ENCODE measurements around the gene PRR16.
A peak's percentile ranks its signal among the peaks of the same experiment; 100 is the strongest.

Gene PRR16

DNA sequence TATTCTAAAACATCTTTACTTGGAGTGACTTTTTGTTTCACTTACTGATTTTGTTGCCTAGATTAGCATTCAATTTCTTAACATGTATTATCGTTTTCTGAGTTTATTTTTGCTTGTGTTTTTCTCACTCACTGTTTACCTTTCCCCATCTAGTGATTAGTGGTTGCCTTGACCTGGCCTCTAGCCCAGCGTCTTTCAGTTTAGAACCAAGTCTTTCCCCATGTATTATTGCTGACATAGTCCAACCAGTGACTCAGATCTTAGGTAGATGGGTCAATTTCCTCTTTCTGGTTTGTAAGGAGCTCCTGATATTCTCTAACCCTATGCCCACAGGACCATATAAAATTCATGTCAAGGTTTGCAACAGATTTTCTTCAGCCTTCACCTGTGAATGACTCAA is 135.5 kb downstream of the PRR16 start:
- DNase-seq = no peak

DNA sequence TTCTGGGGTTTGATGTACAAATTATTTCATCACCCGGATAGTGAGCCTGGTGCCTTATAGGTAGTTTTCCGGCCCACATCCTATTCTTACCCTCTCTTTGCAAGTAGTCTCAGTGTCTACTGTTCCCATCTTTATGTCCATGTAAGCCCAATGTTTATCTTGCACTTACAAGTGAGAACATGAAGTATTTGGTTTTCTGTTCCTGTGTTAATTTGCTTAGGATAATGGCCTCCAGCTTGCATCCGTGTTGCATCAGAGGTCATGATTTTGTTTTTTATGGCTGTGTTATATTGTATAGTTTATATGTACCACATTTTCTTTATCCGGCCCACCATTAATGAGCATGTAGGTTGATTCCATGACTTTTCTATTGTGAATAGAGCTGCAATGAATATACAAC is 136.5 kb downstream of the PRR16 start:
- no peak for DNase-seq

DNA sequence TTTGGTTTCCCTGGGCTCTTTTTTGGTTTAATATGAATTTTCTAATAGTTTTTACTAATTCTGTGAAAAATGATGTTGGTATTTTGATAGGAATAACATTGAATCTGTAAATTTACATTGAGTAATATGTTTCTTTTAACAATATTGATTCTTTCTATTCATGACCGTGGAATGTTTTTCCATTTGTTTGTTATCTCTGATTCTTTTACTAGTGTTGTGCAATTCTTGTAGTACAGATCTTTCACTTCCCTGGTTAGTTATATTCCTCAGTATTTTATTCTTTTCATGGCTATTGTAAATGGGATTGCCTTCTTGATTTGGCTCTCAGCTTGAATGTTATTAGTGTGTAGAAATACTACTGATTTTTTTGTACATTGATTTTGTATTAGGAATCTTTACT is 137.9 kb downstream of the PRR16 start:
- DNase-seq = no peak

DNA sequence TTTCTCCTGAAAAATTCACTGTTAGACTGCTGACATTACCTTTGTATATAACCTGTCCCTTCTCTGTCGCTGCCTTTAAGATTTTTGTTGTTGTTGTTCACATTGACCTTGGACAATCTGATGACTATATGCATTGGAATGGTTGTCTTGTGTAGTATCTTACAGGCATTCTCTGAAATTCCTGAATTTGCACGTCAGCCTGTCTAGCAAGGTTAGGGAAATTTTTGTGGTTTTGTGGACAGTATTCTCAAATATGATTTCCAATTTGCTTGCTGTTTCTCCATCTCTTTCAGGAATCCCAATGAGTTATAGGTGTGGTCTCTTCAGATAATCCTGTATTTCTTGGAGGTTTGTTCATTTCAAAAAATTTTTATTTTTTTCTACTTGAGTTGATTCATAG is 140.8 kb downstream of the PRR16 start:
- DNase-seq = no peak

DNA sequence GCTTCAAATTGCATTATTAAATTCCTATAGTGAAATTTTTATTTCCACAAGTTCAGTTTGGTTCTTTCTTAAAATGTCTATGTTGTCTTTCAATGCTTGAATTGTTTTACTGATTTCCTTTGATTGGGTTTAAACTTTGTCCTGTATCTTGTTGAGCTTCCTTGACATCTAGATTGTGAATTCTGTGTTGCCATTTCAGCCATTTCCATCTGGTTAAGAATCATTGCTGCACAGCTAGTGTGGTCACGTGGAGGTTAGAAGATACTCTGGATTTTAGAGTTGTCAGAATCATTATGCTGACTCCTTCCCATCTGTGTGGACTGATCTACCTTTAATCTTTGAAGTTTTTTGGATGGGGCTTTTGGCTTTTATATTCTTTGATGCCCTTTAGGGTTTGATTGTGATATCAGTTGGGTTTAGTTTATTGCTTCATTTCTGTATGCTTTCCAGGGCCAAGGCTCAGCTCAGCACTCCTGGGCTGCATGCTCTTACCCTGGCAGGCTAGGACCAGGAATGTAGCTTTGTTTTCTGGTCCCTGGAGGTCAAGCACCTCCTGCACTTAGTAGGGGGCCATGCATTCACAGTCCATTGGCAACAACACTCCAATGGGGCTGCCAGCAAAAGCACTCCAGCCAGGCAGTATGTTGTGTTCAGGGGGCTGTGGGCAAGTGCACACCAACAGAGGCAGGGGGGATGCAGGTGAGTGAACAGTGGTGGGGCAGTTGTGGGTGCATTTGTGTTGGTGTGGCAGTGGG is 141.4 kb downstream of the PRR16 start:
- DNase-seq = no peak

DNA sequence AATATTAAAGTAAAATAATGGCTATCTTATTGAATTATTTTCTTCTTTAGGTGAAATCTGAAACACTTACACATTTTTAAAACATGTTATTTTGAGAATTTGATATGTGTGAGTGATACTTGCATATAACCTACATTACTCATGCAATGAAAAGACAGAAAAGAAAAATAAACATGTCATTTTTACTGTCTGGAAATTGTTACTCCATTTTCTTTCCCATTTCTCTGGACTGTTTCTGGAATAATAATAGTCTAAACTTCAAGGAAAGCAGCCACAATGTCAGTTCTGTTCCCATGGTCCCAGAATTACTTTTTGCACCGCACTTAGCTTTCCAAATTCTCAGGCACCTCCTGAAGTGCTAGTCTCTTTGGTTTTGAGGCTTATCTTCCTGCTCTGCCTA is 145.5 kb downstream of the PRR16 start:
- DNase-seq = no peak

DNA sequence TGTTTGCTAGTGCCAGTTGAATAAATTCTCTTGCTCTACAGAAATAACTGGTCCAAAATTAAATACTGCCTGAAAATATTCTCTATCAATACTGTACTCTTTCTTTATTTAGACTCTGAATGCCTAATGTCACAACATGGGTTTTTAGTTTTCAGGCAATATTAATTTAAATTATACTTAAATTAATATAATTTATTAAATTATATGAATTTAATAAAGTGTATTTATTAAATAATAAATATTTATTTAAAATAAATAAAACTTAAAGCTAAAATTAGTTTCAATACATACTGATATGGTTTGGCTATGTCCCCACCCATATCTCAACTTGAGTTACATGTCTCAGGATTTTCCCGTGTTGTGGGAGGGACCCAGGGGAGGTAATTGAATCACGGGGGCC is 146.0 kb downstream of the PRR16 start:
- no peak for DNase-seq

DNA sequence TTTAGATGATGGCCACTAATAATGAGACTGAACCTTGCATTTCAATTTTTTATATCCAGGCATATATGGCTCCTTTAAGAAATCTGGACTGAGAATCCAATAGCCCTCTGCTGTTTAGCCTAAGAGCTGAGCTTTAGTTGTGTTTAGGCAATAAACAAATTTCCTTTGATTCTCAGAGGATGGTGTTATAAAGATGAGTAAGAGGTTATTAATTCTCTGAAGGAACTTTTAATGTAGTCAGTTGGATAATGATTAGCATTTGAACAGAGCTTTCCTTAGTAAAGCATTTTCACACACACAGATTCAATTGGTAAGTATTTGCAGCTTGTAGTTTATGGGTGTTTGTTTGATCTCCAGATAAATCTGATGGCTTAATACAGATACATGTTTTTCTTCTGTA is 149.6 kb downstream of the PRR16 start:
- DNase-seq = no peak

DNA sequence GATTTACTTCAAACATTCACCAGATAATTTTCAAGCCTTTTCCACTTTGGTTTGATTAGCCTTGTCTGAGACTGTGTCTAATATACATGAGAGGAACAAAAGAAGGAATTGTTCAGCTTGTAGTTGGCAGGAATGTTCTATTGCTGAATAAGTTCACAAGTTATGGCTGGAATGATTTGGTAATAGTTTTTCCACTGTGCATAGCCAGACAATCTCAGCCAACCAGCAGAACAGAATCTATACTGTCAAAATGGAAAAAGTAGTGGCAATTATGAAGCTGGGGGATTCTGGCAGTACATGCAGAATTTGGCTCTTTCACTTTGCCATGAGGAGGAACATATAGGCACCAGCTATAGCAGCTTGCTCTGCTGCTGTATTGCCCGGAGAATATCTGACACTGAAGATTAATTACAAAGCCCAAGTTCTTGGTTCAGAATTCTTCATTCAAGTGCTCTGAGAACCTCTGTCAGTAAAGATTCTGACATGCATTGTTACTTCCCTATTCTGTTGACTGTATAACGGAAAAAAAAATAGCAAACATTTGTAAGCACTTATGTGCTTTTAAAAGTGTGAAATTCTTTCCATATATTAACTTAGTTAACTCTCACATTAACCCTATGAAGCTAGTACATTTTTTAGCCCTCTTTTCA is 150.6 kb downstream of the PRR16 start:
- no peak for DNase-seq

DNA sequence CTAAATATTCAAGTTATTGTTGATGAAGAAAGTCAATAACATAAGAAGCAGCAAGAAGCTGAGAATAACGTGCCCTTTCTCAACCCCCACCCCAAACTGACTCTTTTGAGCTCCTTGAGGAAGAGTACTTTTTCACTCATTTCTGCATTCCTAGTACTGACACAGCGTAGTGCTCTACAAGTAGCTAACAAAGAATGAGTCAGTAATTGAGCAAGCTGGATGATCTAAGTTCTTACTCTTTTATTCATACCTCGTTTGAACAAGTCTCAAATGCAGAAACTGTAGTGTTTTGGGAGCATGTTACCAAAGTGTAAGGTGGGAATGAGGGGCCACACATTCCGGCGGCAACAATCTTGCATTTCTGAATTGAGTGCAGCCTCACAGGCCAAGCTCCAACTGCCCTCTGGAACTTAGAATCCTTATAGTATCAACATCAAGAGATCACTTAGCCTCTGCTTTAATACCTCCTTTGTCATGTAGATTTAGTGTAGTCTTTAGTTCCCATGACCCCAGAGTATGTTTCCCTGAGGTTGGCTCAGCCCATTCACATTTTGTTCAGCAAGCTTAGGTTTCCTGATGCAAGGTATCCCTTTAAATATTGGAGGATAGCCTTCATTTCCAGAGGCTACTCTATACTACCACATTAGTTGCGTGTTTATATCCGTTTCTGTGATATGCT is 152.0 kb downstream of the PRR16 start:
- DNase-seq = no peak

DNA sequence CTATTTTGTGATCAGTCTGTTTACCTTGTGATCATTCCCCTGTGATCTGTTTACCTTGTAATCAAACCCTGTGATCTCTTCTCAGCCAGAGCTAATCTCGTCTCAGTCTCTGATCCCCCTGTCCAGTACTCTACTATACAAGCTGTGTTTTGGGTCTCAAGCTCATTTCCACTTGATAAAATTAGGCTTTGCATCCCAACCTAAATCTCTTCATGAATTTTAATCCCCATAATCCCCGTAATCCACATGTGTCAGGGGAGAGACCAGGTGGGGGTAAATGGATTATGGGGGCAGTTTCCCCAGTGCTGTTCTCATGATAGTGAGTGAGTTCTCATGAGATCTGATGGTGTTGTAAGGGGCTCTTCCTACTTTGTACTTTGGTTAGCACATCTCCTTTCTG is 157.2 kb downstream of the PRR16 start:
- DNase-seq = no peak

DNA sequence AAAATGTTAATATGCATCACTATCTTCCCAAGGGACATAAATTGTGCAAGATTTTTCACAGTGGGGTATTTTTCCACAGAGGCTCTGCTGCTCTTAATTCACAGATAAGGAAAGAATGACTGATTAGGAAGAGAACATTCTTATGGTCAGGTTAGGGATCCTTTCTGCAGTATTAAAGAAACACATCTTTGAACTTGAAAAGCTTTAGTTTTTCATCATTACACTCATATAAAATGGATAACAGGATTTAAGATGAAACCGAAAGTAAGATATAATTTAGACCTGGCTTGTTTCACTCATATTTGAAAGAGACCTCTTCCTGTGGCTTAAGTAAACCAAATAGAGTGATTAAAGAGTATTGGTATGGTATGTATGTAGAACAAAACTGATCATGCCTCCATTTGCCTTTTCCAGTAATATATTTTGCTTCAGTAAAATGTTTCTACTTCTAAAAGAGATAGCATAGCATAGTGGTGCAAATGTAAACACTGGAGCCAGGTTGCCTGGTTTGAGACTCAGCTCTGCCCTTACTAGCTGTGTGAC is 160.0 kb downstream of the PRR16 start:
- no peak for DNase-seq

DNA sequence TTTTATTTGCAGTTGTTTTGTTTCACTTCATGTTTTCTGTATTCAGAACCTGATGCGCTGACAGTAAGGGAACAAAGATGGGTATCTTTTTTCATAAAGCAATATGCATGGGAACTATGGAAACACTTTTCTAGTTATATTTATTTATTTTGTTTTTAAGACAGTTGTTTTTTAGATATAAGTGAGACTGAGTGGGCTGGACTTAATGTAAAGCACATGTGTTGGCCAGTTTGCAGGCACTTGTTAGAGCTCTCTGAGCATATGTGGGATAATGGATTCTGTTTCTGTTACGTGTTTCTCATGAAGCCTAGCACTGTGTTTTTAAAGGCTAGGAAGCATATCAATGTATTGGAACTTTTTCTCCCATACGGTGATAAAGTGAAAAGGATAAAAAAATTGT is 164.1 kb downstream of the PRR16 start:
- no peak for DNase-seq

DNA sequence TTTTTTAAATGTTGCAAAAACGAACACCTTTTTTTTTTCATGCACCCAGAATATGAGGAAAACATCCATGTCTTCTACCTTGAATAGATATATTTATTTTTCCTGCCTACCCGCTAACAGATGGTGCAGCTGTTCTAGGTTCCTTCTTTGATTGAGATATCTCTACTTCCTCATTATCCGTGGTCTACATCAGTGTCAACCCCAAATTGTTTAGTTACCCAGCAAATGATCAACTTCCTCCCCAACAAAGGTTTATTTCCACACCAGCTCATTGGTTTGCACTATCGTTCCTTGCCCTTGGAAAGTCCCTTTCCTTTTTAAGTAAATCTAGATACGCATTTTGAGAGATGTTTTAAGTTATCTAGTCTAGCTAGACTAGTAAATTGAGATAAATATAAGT is 166.4 kb downstream of the PRR16 start:
- no peak for DNase-seq

DNA sequence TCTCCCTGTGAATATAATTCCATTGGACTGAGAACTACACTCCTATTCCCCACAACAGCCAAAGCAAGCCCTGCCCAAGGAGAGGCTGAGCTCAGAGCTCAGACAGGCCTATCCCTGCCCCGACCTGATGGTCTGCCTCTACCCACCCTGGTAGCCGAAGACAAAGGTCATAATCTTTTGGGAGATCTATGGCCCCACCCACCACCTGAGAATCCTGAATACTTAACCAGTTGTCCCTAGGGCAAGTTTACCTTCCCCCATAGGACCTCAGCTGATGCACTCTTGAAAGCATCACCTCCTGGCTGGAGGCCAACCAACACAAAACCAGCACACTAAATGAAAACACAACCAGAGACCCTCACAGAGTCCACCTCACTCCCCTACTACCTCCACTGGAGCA is 167.5 kb downstream of the PRR16 start:
- DNase-seq = no peak

DNA sequence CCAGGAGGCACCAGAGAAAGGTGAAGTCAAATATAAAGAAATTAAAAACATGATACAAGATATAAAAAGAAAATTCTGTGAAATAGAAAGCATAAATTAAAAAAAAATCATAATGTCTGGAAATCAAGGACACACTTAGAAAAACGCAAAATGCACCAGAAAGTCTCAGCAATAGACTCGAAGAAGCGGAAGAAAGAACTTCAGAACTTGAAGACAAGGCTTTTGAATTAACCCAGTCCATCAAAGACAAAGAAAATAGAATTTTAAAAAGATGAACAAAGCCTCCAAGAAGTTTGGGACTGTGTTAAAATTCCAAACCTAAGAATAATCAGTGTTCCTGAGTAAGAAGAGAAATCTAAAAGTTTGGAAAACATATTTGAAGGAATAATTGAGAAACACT is 168.3 kb downstream of the PRR16 start:
- DNase-seq = no peak

DNA sequence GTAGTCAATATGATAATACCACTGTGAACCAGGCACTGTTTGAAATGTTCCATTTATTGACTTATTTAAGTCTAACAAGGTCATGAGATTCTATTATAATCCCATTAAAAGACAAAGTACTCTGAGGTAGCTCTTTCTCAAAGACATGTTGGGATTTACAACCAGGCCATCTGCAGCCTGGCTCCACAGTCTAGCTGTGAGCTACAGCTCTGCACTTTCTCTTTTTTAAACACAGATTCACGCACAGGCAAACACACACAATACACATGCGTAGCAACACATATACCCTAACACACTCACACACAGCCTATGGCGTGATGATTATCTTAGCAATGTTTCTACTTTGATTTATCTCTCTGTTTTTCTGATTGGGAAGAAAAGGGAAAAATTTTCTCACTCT is 174.3 kb downstream of the PRR16 start:
- DNase-seq = no peak

DNA sequence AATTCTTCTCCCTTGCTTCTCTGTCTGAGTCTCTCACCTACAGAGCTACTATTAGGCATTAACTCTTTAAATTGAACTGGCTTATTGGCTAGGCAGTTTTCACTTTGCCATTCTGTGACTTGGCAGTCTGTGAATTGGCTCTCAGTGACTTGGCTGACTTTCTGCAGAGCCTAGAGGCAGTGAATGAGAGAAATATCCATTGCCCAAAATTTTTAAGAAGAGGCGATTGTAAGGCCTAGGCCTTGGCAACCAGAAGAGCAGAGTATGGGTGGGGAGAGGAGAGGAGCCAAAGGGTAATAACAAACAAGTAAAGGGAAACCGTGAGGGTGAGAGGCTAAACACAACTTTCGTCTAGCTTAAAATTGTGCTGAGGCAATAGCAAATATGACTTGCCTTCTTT is 176.7 kb downstream of the PRR16 start:
- no peak for DNase-seq

DNA sequence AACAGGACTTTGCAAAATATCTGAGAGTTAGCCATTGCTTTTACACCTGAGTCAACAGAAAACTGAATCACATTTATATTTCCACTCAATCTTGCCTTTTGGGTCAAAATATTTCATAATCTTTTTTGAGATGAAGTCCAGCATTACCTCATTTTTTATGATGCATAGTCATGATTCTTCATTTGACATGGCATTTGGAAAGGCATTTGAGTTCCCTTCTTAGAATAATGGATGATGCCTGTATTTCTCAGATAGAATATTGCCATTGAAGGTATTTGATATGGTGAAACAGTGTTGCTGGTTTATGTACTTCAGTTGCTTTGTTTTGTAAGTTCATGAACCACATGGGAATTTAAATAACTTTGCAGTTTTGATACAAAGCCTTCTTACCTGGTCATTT is 180.4 kb downstream of the PRR16 start:
- no peak for DNase-seq

DNA sequence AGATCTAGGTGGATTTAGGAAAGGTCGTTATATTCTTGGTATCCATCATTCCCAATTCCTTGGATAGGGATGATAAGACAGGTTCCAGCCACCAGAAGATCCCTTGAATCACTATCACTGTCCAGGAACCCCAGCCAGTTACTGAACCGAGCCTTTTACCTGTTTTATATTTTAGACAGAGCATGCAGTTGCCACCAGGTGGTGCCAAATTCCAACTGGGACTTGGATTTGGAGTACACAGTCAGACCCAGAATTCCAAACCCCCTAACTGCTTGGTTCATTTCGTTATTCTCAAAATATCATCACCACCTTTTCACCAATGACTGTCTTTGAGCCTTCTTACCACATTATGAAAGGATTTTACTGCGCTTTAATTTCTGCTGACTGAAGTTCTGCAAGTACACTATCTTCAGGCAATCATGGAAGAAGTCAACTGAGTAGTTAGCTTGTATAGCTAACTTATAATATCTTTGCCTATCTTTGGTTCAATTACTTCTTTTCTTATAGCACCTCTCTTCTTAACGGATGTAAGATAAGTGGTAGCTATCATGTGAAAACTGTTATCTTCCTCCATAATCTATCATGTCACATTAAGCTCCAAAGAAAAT is 191.8 kb downstream of the PRR16 start:
- DNase-seq = peak; percentile 7

DNA sequence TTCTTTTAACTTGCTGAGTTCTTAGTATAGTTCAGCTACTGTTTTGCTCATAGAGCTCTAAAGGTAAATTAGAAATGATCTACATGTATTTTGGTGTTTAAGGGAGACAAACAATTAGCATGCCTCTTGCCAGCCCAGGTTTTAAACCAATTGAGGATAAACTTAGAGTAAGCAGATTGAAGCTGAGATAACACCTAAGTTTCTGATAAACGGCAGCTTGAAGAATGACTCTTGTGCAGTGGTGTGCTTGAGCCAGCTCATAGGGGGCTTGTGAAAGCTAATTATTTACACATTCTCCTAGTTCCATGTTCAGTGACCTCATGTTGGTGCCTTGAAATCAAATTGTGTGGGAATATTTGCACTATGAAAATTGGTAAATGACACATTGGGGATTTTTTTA is 193.0 kb downstream of the PRR16 start:
- DNase-seq = no peak

DNA sequence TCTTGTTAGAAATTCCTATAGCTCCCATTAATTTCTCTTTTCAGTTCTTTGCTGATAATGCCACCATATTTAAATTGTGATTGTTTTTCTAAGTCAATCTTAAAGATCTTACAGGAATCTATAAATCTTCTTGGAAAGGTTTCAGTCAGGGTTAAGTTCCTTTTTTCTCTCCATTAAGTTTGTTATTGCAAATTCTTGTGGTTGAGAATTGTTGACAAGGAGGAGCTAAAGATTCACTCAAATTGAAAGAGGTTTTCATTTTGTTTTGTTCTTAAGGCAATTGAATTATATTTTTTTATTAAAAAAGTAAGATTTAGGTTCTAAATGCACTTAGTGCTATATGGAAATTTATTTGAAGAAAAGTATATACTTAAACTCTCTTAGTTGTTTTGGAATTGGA is 213.4 kb downstream of the PRR16 start:
- no peak for DNase-seq

DNA sequence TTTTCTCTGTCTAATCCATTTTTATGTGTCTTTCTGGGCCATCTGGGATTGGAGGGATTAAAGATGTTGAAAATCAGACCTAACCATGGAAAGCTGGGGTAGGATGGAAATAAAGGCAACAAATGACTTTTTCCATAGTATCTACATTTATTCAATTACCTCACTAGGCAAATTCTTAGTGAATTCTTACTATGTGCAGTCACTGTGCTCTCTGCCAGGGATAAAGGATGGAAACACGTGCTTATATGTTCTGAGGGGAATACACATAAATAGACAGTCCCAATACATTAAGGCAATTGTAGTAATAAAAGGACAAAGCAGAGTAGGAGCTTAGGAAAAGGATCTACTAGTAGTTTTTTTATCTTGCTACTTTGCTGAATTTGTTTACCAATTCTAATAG is 214.2 kb downstream of the PRR16 start:
- DNase-seq = no peak

DNA sequence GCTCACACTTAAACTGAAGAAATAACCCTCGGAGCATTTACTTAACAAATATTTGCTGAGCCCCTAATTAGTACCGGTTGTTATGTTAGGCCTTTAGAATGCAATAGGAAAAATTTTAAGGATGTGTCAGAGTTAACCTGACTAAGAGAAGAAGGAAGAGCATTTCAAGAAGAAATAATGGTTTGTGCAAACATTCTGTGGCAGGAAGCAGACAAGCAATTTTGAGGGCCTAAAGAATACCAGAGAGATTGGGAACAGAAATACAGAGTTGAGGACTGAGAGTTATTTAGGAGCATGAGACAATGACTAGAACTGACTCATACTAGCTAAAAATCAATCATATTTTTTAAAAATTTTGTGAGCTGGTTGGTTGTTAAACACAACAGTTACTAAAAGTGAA is 218.8 kb downstream of the PRR16 start:
- DNase-seq = no peak

All from NCI-H1105 treated with DMSO at 0.1 percent for 48 hours (cell line).